HepG2 (cell line): ENCODE data around the gene RPS25. TPM values are rescaled to one million over a fixed set of nuclear protein-coding genes. Genes with fewer than 3 reads are reported as not detected.

Experiments
- ARID2 ChIP-seq: sonication (generic); formaldehyde crosslinking; IDR thresholded peaks from 2 replicates; pipeline ENCODE4 v1.8.1; 2022; ENCODE audit warnings: mild to moderate bottlenecking, missing genetic modification reagents, borderline replicate concordance
- ETV5 ChIP-seq: IDR thresholded peaks from 2 replicates; pipeline ENCODE4 v1.6.1; 2018; ENCODE audit warnings: missing biosample characterization, missing genetic modification reagents, inconsistent platforms, borderline replicate concordance
- FOXK1 ChIP-seq: sonication (generic); formaldehyde crosslinking; IDR thresholded peaks from 2 replicates; pipeline ENCODE4 v1.4.0; 2020; ENCODE audit warnings: low read depth, missing genetic modification reagents, borderline replicate concordance
- KLF9 ChIP-seq: IDR thresholded peaks from 2 replicates; pipeline ENCODE4 v1.6.1; 2016; ENCODE audit warnings: low read depth
- NFIC ChIP-seq: IDR thresholded peaks from 2 replicates; pipeline ENCODE4 v1.6.1; 2012; ENCODE audit warnings: mild to moderate bottlenecking, low read length, inconsistent platforms
- POLR2AphosphoS5 ChIP-seq: IDR thresholded peaks from 2 replicates; pipeline ENCODE4 v1.6.1; 2012; ENCODE audit warnings: low read depth, low read length
- RORA ChIP-seq: sonication (generic); formaldehyde crosslinking; IDR thresholded peaks from 2 replicates; pipeline ENCODE4 v1.5.0; 2020; ENCODE audit warnings: mild to moderate bottlenecking, missing genetic modification reagents, moderate library complexity
- SIX1 ChIP-seq: sonication (generic); formaldehyde crosslinking; IDR thresholded peaks from 2 replicates; pipeline ENCODE4 v1.4.0; 2020; ENCODE audit warnings: missing genetic modification reagents, borderline replicate concordance
- SPEN ChIP-seq: sonication (generic); formaldehyde crosslinking; IDR thresholded peaks from 2 replicates; pipeline ENCODE4 v1.5.1; 2020; ENCODE audit warnings: low read depth, mild to moderate bottlenecking, missing genetic modification reagents
- TARDBP ChIP-seq: sonication (generic); formaldehyde crosslinking; IDR thresholded peaks from 2 replicates; pipeline ENCODE4 v1.8.0; 2022; ENCODE audit warnings: mild to moderate bottlenecking, missing genetic modification reagents
- TBL1XR1 ChIP-seq: fragments of 150-350 bp; IDR thresholded peaks from 2 replicates; pipeline ENCODE4 v1.6.1; 2014; ENCODE audit warnings: borderline replicate concordance, low read length; ENCODE audit not compliant: partially characterized antibody
- TEAD3 ChIP-seq: optimal IDR thresholded peaks from 2 replicates; pipeline ENCODE3; 2016; ENCODE audit warnings: borderline replicate concordance
- polyA plus RNA-seq, 8 experiments: library from polyadenylated mRNA; depleted of rRNA in 3 of 8; stranded (reverse) in 7 of 8; unstranded in 1 of 8; fragments of >200 nt; fragmentation: Illumina TruSeq in 4 of 8; extraction: Trizol in 4 of 8; gene quantifications; 2 replicates each; pipeline versions ENCODE4 v1.2.1 to v1.2.3, GENCODE V29; 2011 to 2016; ENCODE audit warnings: low read depth in 4 of 8, missing spikeins in 1 of 8, mixed read lengths in 1 of 8; ENCODE audit not compliant: insufficient read depth in 1 of 8
- total RNA-seq, 5 experiments: library from RNA; depleted of rRNA; stranded (reverse); fragments of >200 nt; fragmentation: Illumina TruSeq; extraction: Trizol; gene quantifications; 2 replicates each; pipeline ENCODE4 v1.2.3, GENCODE V29; 2016; ENCODE audit warnings: low read depth in 1 of 5
- TF ChIP-seq, protein P1 (sequence below): sonication (generic); formaldehyde crosslinking; IDR thresholded peaks from 2 replicates; pipeline ENCODE4 v1.8.1; 2022; ENCODE audit warnings: low read depth, mild to moderate bottlenecking, missing genetic modification reagents
- TF ChIP-seq, protein P2 (sequence below): sonication (generic); formaldehyde crosslinking; IDR thresholded peaks from 2 replicates; pipeline ENCODE4 v1.4.0; 2020; ENCODE audit warnings: missing genetic modification reagents
- TF ChIP-seq, protein P3 (sequence below): IDR thresholded peaks from 2 replicates; pipeline ENCODE4 v1.6.1; 2016; ENCODE audit warnings: low read depth, control low read depth
- TF ChIP-seq, protein P4 (sequence below): IDR thresholded peaks from 2 replicates; pipeline ENCODE4 v1.6.1; 2016; ENCODE audit warnings: low read depth, missing genetic modification reagents, missing compliant biosample characterization

RPS25 gene
- total and polyA plus RNA-seq, 2 of the 13 experiments (the other 11 are each of a cell fraction or from before 2014, with no cell fraction given) = 839 to 1,415 TPM

DNA sequence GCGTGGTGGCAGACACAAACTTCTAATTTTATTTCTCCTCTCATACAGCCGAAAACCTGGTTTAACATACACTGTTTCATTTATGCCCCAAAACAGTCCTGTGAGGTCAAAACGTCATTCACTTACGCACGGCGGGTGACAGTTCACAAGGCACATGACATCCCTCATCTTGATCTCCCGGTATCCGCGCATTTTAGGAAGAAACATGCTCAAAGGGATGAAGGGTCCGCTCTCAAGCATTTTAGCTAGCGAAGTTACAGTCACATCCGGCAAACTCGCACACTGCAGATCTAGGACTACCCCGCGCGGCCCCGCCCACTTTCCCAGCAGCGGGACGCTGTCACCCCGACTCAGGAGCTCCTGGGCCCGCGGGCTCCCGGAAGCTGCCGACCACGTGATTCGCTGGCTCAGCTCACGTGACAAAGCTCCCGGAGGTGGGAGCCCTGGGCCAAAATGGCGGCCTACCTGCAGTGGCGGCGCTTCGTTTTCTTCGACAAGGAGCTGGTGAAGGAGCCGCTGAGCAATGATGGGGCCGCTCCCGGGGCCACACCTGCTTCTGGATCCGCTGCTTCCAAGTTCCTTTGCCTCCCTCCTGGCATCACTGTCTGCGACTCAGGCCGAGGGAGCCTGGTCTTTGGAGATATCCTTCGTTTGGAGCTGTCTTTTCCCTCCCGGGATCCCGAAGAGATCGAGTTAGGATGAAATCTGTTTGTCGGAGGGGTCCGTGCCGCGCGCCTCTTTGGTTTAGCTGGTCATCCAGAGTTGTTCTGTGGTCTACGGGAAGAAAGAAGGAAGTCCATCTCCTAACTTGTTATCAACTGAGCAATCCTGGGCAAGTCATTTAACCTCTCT lies 49.5 kb upstream of the RPS25 start, which contains the start of gene VPS11 (continued):
- TF ChIP-seq, protein P1, sequence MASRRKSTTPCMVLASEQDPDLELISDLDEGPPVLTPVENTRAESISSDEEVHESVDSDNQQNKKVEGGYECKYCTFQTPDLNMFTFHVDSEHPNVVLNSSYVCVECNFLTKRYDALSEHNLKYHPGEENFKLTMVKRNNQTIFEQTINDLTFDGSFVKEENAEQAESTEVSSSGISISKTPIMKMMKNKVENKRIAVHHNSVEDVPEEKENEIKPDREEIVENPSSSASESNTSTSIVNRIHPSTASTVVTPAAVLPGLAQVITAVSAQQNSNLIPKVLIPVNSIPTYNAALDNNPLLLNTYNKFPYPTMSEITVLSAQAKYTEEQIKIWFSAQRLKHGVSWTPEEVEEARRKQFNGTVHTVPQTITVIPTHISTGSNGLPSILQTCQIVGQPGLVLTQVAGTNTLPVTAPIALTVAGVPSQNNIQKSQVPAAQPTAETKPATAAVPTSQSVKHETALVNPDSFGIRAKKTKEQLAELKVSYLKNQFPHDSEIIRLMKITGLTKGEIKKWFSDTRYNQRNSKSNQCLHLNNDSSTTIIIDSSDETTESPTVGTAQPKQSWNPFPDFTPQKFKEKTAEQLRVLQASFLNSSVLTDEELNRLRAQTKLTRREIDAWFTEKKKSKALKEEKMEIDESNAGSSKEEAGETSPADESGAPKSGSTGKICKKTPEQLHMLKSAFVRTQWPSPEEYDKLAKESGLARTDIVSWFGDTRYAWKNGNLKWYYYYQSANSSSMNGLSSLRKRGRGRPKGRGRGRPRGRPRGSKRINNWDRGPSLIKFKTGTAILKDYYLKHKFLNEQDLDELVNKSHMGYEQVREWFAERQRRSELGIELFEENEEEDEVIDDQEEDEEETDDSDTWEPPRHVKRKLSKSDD (CRISPR knock-in tag) = no peak
- peak; percentile 79; the same call in 1 of the 2 replicates for TF ChIP-seq FOXK1 (CRISPR knock-in tag)
- peak; percentile 37 for TF ChIP-seq TEAD3 (CRISPR knock-in tag)
- TF ChIP-seq, protein P2, sequence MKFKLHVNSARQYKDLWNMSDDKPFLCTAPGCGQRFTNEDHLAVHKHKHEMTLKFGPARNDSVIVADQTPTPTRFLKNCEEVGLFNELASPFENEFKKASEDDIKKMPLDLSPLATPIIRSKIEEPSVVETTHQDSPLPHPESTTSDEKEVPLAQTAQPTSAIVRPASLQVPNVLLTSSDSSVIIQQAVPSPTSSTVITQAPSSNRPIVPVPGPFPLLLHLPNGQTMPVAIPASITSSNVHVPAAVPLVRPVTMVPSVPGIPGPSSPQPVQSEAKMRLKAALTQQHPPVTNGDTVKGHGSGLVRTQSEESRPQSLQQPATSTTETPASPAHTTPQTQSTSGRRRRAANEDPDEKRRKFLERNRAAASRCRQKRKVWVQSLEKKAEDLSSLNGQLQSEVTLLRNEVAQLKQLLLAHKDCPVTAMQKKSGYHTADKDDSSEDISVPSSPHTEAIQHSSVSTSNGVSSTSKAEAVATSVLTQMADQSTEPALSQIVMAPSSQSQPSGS (CRISPR knock-in tag) = peak; percentile 78; the same call in 1 of the 2 replicates
- TF ChIP-seq RORA (CRISPR knock-in tag) = 0 out of 2 replicates have a peak, but pooled peaks have one; percentile 53
- TF ChIP-seq POLR2AphosphoS5 = peak; percentile 77
- TF ChIP-seq, protein P3, sequence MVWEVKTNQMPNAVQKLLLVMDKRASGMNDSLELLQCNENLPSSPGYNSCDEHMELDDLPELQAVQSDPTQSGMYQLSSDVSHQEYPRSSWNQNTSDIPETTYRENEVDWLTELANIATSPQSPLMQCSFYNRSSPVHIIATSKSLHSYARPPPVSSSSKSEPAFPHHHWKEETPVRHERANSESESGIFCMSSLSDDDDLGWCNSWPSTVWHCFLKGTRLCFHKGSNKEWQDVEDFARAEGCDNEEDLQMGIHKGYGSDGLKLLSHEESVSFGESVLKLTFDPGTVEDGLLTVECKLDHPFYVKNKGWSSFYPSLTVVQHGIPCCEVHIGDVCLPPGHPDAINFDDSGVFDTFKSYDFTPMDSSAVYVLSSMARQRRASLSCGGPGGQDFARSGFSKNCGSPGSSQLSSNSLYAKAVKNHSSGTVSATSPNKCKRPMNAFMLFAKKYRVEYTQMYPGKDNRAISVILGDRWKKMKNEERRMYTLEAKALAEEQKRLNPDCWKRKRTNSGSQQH (CRISPR knock-in tag) = peak; percentile 71; the same call in 1 of the 2 replicates
- peak; percentile 40; the same call in 1 of the 2 replicates for TF ChIP-seq NFIC
- TF ChIP-seq TARDBP (CRISPR knock-in tag) = peak; percentile 78; the same call in 1 of the 2 replicates
- peak; percentile 82 for TF ChIP-seq SPEN (CRISPR knock-in tag)
- peak; percentile 47 for TF ChIP-seq TBL1XR1
- TF ChIP-seq KLF9 (CRISPR knock-in tag) = peak; percentile 66; the same call in 1 of the 2 replicates
- peak; percentile 78 for TF ChIP-seq ETV5 (CRISPR knock-in tag)
- peak; percentile 65; the same call in 1 of the 2 replicates for TF ChIP-seq ARID2 (CRISPR knock-in tag)
- TF ChIP-seq SIX1 = 0 out of 2 replicates have a peak, but pooled peaks have one; percentile 40
- TF ChIP-seq, protein P4, sequence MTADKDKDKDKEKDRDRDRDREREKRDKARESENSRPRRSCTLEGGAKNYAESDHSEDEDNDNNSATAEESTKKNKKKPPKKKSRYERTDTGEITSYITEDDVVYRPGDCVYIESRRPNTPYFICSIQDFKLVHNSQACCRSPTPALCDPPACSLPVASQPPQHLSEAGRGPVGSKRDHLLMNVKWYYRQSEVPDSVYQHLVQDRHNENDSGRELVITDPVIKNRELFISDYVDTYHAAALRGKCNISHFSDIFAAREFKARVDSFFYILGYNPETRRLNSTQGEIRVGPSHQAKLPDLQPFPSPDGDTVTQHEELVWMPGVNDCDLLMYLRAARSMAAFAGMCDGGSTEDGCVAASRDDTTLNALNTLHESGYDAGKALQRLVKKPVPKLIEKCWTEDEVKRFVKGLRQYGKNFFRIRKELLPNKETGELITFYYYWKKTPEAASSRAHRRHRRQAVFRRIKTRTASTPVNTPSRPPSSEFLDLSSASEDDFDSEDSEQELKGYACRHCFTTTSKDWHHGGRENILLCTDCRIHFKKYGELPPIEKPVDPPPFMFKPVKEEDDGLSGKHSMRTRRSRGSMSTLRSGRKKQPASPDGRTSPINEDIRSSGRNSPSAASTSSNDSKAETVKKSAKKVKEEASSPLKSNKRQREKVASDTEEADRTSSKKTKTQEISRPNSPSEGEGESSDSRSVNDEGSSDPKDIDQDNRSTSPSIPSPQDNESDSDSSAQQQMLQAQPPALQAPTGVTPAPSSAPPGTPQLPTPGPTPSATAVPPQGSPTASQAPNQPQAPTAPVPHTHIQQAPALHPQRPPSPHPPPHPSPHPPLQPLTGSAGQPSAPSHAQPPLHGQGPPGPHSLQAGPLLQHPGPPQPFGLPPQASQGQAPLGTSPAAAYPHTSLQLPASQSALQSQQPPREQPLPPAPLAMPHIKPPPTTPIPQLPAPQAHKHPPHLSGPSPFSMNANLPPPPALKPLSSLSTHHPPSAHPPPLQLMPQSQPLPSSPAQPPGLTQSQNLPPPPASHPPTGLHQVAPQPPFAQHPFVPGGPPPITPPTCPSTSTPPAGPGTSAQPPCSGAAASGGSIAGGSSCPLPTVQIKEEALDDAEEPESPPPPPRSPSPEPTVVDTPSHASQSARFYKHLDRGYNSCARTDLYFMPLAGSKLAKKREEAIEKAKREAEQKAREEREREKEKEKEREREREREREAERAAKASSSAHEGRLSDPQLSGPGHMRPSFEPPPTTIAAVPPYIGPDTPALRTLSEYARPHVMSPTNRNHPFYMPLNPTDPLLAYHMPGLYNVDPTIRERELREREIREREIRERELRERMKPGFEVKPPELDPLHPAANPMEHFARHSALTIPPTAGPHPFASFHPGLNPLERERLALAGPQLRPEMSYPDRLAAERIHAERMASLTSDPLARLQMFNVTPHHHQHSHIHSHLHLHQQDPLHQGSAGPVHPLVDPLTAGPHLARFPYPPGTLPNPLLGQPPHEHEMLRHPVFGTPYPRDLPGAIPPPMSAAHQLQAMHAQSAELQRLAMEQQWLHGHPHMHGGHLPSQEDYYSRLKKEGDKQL (CRISPR knock-in tag) = 0 out of 2 replicates have a peak, but pooled peaks have one; percentile 39
